Breast epithelium (tissue), 4 donors: Measurements from ENCODE around the gene TCTN2. TPM values are rescaled to one million over a fixed set of nuclear protein-coding genes. Genes with fewer than 3 reads are reported as not detected.

Source experiments
- DNase-seq, 2 donors: peaks; one replicate each; pipeline ENCODE4 v3.0.0-alpha.2; 2019; ENCODE audit warnings: low spot score in 2 of 2
- H3K27ac ChIP-seq, 2 donors: fragments of 200-600 bp; sonication (generic) in 1 of 2; one replicate each; pipeline ENCODE4 v1.5.1; 2016 to 2019; ENCODE audit warnings: mild to moderate bottlenecking in 1 of 2
- H3K27me3 ChIP-seq, 2 donors: fragments of 200-600 bp; sonication (generic) in 1 of 2; one replicate each; pipeline versions ENCODE4 v1.5.1 to v1.6.0; 2017 to 2019; ENCODE audit warnings: control low read depth in 1 of 2, mild to moderate bottlenecking in 1 of 2
- H3K36me3 ChIP-seq: fragments of 200-600 bp; one replicate; pipeline ENCODE4 v1.5.1; 2019
- H3K4me1 ChIP-seq, 2 donors: fragments of 200-600 bp; sonication (generic); one replicate each; pipeline ENCODE4 v1.5.1; 2016 to 2019; ENCODE audit warnings: control low read depth in 1 of 2
- H3K4me3 ChIP-seq, 3 donors: fragments of 200-600 bp; sonication (generic); 1 replicate in 2 of 3; 2 replicates in 1 of 3; pipeline ENCODE4 v1.5.1; 2016 to 2019; ENCODE audit warnings: mild to moderate bottlenecking in 3 of 3, moderate library complexity in 2 of 3
- H3K9me3 ChIP-seq, 2 donors: fragments of 200-600 bp; sonication (generic) in 1 of 2; one replicate each; pipeline ENCODE4 v1.5.1; 2016 to 2019; ENCODE audit warnings: control low read depth in 1 of 2
- CTCF ChIP-seq, 3 donors: fragments of 450-650 bp; IDR thresholded peaks; one replicate each; pipeline ENCODE4 v1.5.1; 2016 to 2017; ENCODE audit warnings: antibody characterized with exemption in 3 of 3, mild to moderate bottlenecking in 3 of 3, moderate library complexity in 3 of 3
- POLR2A ChIP-seq: fragments of 450-650 bp; IDR thresholded peaks from one replicate; pipeline ENCODE4 v1.6.1; 2016; ENCODE audit warnings: antibody characterized with exemption, mild to moderate bottlenecking, moderate library complexity
- POLR2AphosphoS5 ChIP-seq, 3 donors: sonication (generic); formaldehyde crosslinking; IDR thresholded peaks; one replicate each; pipeline ENCODE4 v1.6.1; 2017; ENCODE audit warnings: antibody characterized with exemption in 3 of 3
- intact Hi-C: fragments of 100-400 bp; cut with DNase I; formaldehyde crosslinking; loops from one replicate; pipeline ENCODE4 v1.15.1; 2023; ENCODE audit warnings: low total_unique reads
- total RNA-seq, 3 donors: library from RNA; depleted of rRNA; stranded (reverse); fragments of >200 nt; gene quantifications; one replicate each; pipeline ENCODE4 v1.1.0, GENCODE V29; 2016

Gene TCTN2
- 10 to 100 TPM; 11.5 to 22.2 (median 13.1) TPM for total RNA-seq

GRCh38 chr12:123670882-123671728 is at the start of gene TCTN2:
TSS of gene TCTN2 (plus strand) at chr12:123671113. CDS start at chr12:123671241, 128 bp downstream.
- intact Hi-C loops, result no loop called here
- H3K9me3 ChIP-seq, result no peaks in the 10 kb centered on the region
- DNase-seq, result peak; percentile 94 to 95
- H3K36me3 ChIP-seq, result no peaks in the 10 kb centered on the region
- TF ChIP-seq POLR2A (no peak), CTCF (IDR thresholded peaks at IDR 0.05) (no peak), POLR2AphosphoS5 (IDR thresholded peaks at IDR 0.05) (no peak)
- H3K4me3 ChIP-seq, result peak within 1 kb of the TSS; percentile 79 to 91 (median 89)
- peaks cover 0 to 4% of the 10 kb centered on the region in 2 donors for H3K4me1 ChIP-seq
- H3K27ac ChIP-seq, result peak within 1 kb of the TSS; percentile 54 to 57
- no peaks in the 10 kb centered on the region for H3K27me3 ChIP-seq

GRCh38 chr12:123621619-123622530 is 49.0 kb upstream of the TCTN2 start:
- no peak for TF ChIP-seq POLR2AphosphoS5 (IDR thresholded peaks at IDR 0.05)
- no peak for TF ChIP-seq CTCF (IDR thresholded peaks at IDR 0.05)
- TF ChIP-seq POLR2A, result no peak
- H3K36me3 ChIP-seq, result peaks cover 9% of the 10 kb centered on the region

GRCh38 chr12:123633379-123634141 is 37.4 kb upstream of the TCTN2 start, which contains the start of the genes EIF2B1 and GTF2H3:
TSS of gene EIF2B1 (minus strand) at chr12:123633686. CDS start at chr12:123633557, 129 bp downstream.
TSS of gene GTF2H3 (plus strand) at chr12:123633829. CDS start at chr12:123633860, 31 bp downstream.
- peak; percentile 94 to 95 for DNase-seq
- Histone ChIP-seq H3K27me3 (no peaks in the 10 kb centered on the region), H3K4me1 (peaks cover 0 to 10% of the 10 kb centered on the region in 2 donors), H3K27ac (peak within 1 kb of the TSS; percentile 80 to 89), H3K9me3 (no peaks in the 10 kb centered on the region), H3K4me3 (peak within 1 kb of the TSS; percentile 64 to 94 (median 77)), H3K36me3 (no peaks in the 10 kb centered on the region)
- intact Hi-C loops, result no loop called here
- peak; percentile 95 to 96 (median 95) for TF ChIP-seq POLR2AphosphoS5 (IDR thresholded peaks at IDR 0.05)
- TF ChIP-seq POLR2A, result peak; percentile 57
- TF ChIP-seq CTCF (IDR thresholded peaks at IDR 0.05), result no peak

More at GRCh38 chr12:123621619-123622530, 49.0 kb upstream of the TCTN2 start:
- Histone ChIP-seq H3K9me3 (no peaks in the 10 kb centered on the region), H3K27me3 (no peaks in the 10 kb centered on the region), H3K27ac (no peak overlapping the region), H3K4me1 (no peaks in the 10 kb centered on the region), H3K4me3 (no peak overlapping the region)
- no peak for DNase-seq
- intact Hi-C loops, result no loop called here

- TF ChIP-seq CTCF (IDR thresholded peaks at IDR 0.05) (no peak), POLR2AphosphoS5 (IDR thresholded peaks at IDR 0.05) (no peak), POLR2A (no peak)
- intact Hi-C loops, result no loop called here
- no peak for DNase-seq
- Histone ChIP-seq H3K4me1 (peaks cover 0 to 10% of the 10 kb centered on the region in 2 donors), H3K27ac (peak overlapping the region; percentile 80 to 89), H3K27me3 (no peaks in the 10 kb centered on the region), H3K9me3 (no peaks in the 10 kb centered on the region), H3K36me3 (no peaks in the 10 kb centered on the region), H3K4me3 (peak overlapping the region; percentile 64 to 94 (median 77))
These were observed 36.8 kb upstream of the TCTN2 start for GRCh38 chr12:123634142-123634561.
